H1 (cell line): ENCODE data around the gene ADAM21. TPM values are rescaled to one million over a fixed set of nuclear protein-coding genes. Genes with fewer than 3 reads are reported as not detected.

Experiments
- CTCF ChIA-PET: fragments of 300-600 bp; sonication (Branson Sonifier 250); formaldehyde crosslinking; loops from one replicate; lab custom pipeline; 2021; ENCODE audit not compliant: partially characterized antibody; lab: Charles Lee
- POLR2A ChIA-PET: fragments of 300-600 bp; sonication (Branson Sonifier 250); formaldehyde crosslinking; loops from one replicate; lab custom pipeline; 2021; ENCODE audit warnings: inconsistent platforms; ENCODE audit not compliant: partially characterized antibody; lab: Charles Lee
- DNase-seq, 2 experiments: peaks; one replicate each; pipeline versions ENCODE4 v3.0.0 to v3.0.0-alpha.2; 2010 to 2022; ENCODE audit warnings: low spot score in 2 of 2, low read depth in 1 of 2, mixed read lengths in 1 of 2
- FAIRE-seq: peaks from 2 replicates; lab custom pipeline; 2011; peaks lifted over from hg19 to GRCh38; lab: Jason Lieb, UNC
- H2AFZ ChIP-seq: 2 replicates; pipeline ENCODE4 v1.8.1; 2012; ENCODE audit warnings: low read length, inconsistent platforms
- H2AK5ac ChIP-seq: 2 replicates; pipeline ENCODE4 v1.6.1; 2013; ENCODE audit warnings: low read depth, low read length
- H2BK120ac ChIP-seq: replicated peaks from 2 replicates; pipeline ENCODE3; 2013; ENCODE audit warnings: low read depth, low read length, inconsistent platforms
- H2BK12ac ChIP-seq: 2 replicates; pipeline ENCODE4 v1.6.1; 2013; ENCODE audit warnings: low read depth, low read length
- H2BK15ac ChIP-seq: 2 replicates; pipeline ENCODE4 v1.6.1; 2013; ENCODE audit warnings: low read length
- H2BK20ac ChIP-seq: 2 replicates; pipeline ENCODE4 v1.6.1; 2013; ENCODE audit warnings: low read length
- H2BK5ac ChIP-seq: 2 replicates; pipeline ENCODE4 v1.6.1; 2013; ENCODE audit warnings: low read depth, low read length
- H3K14ac ChIP-seq: 2 replicates; pipeline ENCODE4 v1.6.1; 2013; ENCODE audit warnings: inconsistent platforms; ENCODE audit not compliant: insufficient read length
- H3K18ac ChIP-seq: 2 replicates; pipeline ENCODE4 v1.6.1; 2013; ENCODE audit warnings: low read length; ENCODE audit errors: extremely low read depth
- H3K23ac ChIP-seq: 2 replicates; pipeline ENCODE4 v1.6.1; 2013; ENCODE audit warnings: inconsistent platforms; ENCODE audit not compliant: insufficient read length
- H3K23me2 ChIP-seq: 2 replicates; pipeline ENCODE4 v1.6.1; 2013; ENCODE audit warnings: low read depth, low read length
- H3K27ac ChIP-seq: 2 replicates; pipeline ENCODE4 v1.6.1; 2011; ENCODE audit warnings: low read depth, low read length, inconsistent platforms
- H3K27me3 ChIP-seq, 4 experiments: replicated peaks in 1 of 4; 1 replicate in 1 of 4; 2 replicates in 3 of 4; pipeline versions ENCODE4 v1.6.1 to v1.8.1; 2011 to 2013; ENCODE audit warnings: low read length in 3 of 4, mild to moderate bottlenecking in 3 of 4, inconsistent platforms in 2 of 4, mixed read lengths in 2 of 4, moderate library complexity in 1 of 4; ENCODE audit not compliant: control insufficient read depth in 3 of 4, insufficient read depth in 3 of 4; ENCODE audit errors: extremely low read depth in 1 of 4
- H3K36me3 ChIP-seq, 4 experiments: 2 replicates each; pipeline versions ENCODE4 v1.6.1 to v1.8.1; 2011 to 2013; ENCODE audit warnings: mild to moderate bottlenecking in 4 of 4, low read length in 3 of 4, moderate library complexity in 2 of 4, control low read depth in 1 of 4, inconsistent platforms in 1 of 4; ENCODE audit not compliant: insufficient read depth in 4 of 4, control insufficient read depth in 2 of 4
- H3K4ac ChIP-seq: replicated peaks from 2 replicates; pipeline ENCODE3; 2013; ENCODE audit warnings: low read length, low read depth, mixed read lengths, inconsistent platforms; ENCODE audit not compliant: insufficient read length
- H3K4me1 ChIP-seq, 4 experiments: replicated peaks in 1 of 4; 1 replicate in 1 of 4; 2 replicates in 3 of 4; pipeline versions ENCODE4 v1.6.1 to v1.8.1; 2011 to 2013; ENCODE audit warnings: low read length in 3 of 4, inconsistent platforms in 2 of 4, mixed read lengths in 1 of 4; ENCODE audit not compliant: insufficient read depth in 4 of 4, control insufficient read depth in 3 of 4
- H3K4me2 ChIP-seq, 2 experiments: 2 replicates each; pipeline versions ENCODE4 v1.6.1 to v1.8.1; 2011 to 2013; ENCODE audit warnings: low read depth in 2 of 2, low read length in 2 of 2, control low read depth in 1 of 2, inconsistent platforms in 1 of 2, mild to moderate bottlenecking in 1 of 2; ENCODE audit not compliant: insufficient read depth in 1 of 2
- H3K4me3 ChIP-seq, 4 experiments: fragments of 200-600, 300-600 bp in 1 of 4; sonication (generic), shearing (Covaris generic), sonication (Bioruptor Twin) in 1 of 4; 2 replicates each; pipeline versions ENCODE4 v1.5.1 to v1.8.1; 2011 to 2016; ENCODE audit warnings: low read length in 4 of 4, low read depth in 3 of 4, control low read depth in 2 of 4, inconsistent platforms in 2 of 4, mild to moderate bottlenecking in 2 of 4, mixed read lengths in 1 of 4, moderate library complexity in 1 of 4; ENCODE audit not compliant: insufficient read depth in 2 of 4; ENCODE audit errors: extremely low read depth in 1 of 4
- H3K56ac ChIP-seq: replicated peaks from 2 replicates; pipeline ENCODE3; 2013; ENCODE audit warnings: low read depth, mild to moderate bottlenecking, mixed read lengths, low read length, inconsistent platforms; ENCODE audit not compliant: insufficient read length
- H3K79me1 ChIP-seq: 2 replicates; pipeline ENCODE4 v1.6.1; 2013; ENCODE audit warnings: low read depth, low read length, control low read depth
- H3K79me2 ChIP-seq, 2 experiments: 2 replicates each; pipeline versions ENCODE4 v1.6.1 to v1.8.1; 2012 to 2013; ENCODE audit warnings: low read length in 2 of 2, mild to moderate bottlenecking in 2 of 2, inconsistent platforms in 1 of 2; ENCODE audit not compliant: insufficient read depth in 2 of 2, control insufficient read depth in 1 of 2
- H3K9ac ChIP-seq, 4 experiments: replicated peaks in 1 of 4; 1 replicate in 1 of 4; 2 replicates in 3 of 4; pipeline versions ENCODE4 v1.6.1 to v1.8.1; 2011 to 2013; ENCODE audit warnings: low read depth in 3 of 4, low read length in 3 of 4, control low read depth in 2 of 4, mild to moderate bottlenecking in 2 of 4, moderate library complexity in 2 of 4, inconsistent platforms in 1 of 4; ENCODE audit errors: extremely low read depth in 1 of 4
- H3K9me3 ChIP-seq, 2 experiments: 2 replicates each; pipeline versions ENCODE4 v1.6.1 to v1.8.1; 2012 to 2013; ENCODE audit warnings: mild to moderate bottlenecking in 2 of 2, moderate library complexity in 2 of 2, control low read depth in 1 of 2, inconsistent platforms in 1 of 2, low read depth in 1 of 2, low read length in 1 of 2, mixed read lengths in 1 of 2; ENCODE audit not compliant: insufficient read depth in 2 of 2
- H4K20me1 ChIP-seq, 2 experiments: replicated peaks in 1 of 2; 2 replicates each; pipeline versions ENCODE3 to v1.8.1; 2011 to 2013; ENCODE audit warnings: inconsistent platforms in 2 of 2, low read length in 2 of 2, mild to moderate bottlenecking in 1 of 2; ENCODE audit not compliant: insufficient read depth in 2 of 2, control insufficient read depth in 1 of 2
- H4K5ac ChIP-seq: 2 replicates; pipeline ENCODE4 v1.6.1; 2013; ENCODE audit warnings: low read length, low read depth, mixed read lengths, inconsistent platforms; ENCODE audit not compliant: insufficient read length
- H4K8ac ChIP-seq: 2 replicates; pipeline ENCODE4 v1.8.0; 2013; ENCODE audit warnings: mild to moderate bottlenecking, moderate library complexity, low read length, inconsistent platforms; ENCODE audit not compliant: insufficient read depth; ENCODE audit errors: extremely low read depth
- H4K91ac ChIP-seq: replicated peaks from 2 replicates; pipeline ENCODE3; 2013; ENCODE audit warnings: low read length, mixed read lengths, inconsistent platforms; ENCODE audit not compliant: insufficient read length
- ATF2 ChIP-seq: IDR thresholded peaks from 2 replicates; pipeline ENCODE4 v1.6.1; 2012; ENCODE audit warnings: low read length, inconsistent platforms
- CHD1 ChIP-seq: IDR thresholded peaks from 2 replicates; pipeline ENCODE4 v1.6.1; 2012; ENCODE audit warnings: low read depth, low read length, improper control_type of control experiment
- CHD2 ChIP-seq: IDR thresholded peaks from 2 replicates; pipeline ENCODE4 v1.6.1; 2012; ENCODE audit warnings: low read length, improper control_type of control experiment
- CREB1 ChIP-seq: IDR thresholded peaks from 2 replicates; pipeline ENCODE4 v1.6.1; 2012; ENCODE audit warnings: inconsistent platforms
- CTBP2 ChIP-seq: IDR thresholded peaks from 2 replicates; pipeline ENCODE4 v1.7.0; 2011; ENCODE audit warnings: borderline replicate concordance, mild to moderate bottlenecking, moderate library complexity, mixed read lengths, low read length; ENCODE audit not compliant: insufficient read depth, insufficient read length
- MAX ChIP-seq: IDR thresholded peaks from 2 replicates; pipeline ENCODE4 v1.6.1; 2012; ENCODE audit warnings: inconsistent platforms
- NANOG ChIP-seq: IDR thresholded peaks from 2 replicates; pipeline ENCODE4 v1.6.1; 2011; ENCODE audit warnings: low read length, low read depth, mild to moderate bottlenecking, inconsistent platforms; ENCODE audit not compliant: insufficient read depth, poor library complexity, severe bottlenecking
- RFX5 ChIP-seq: IDR thresholded peaks from 2 replicates; pipeline ENCODE4 v1.6.1; 2011; ENCODE audit warnings: low read depth, low read length, improper control_type of control experiment, borderline replicate concordance
- RXRA ChIP-seq: IDR thresholded peaks from 2 replicates; pipeline ENCODE4 v1.6.1; 2011; ENCODE audit warnings: low read depth, mild to moderate bottlenecking, low read length, moderate library complexity; ENCODE audit not compliant: insufficient read depth
- SP2 ChIP-seq: IDR thresholded peaks from 2 replicates; pipeline ENCODE4 v1.6.1; 2012; ENCODE audit warnings: mild to moderate bottlenecking, low read length, inconsistent platforms
- TAF1 ChIP-seq: IDR thresholded peaks from 2 replicates; pipeline ENCODE4 v1.6.1; 2011; ENCODE audit warnings: mild to moderate bottlenecking, low read depth, low read length
- WGBS, 2 experiments: shearing (Covaris generic) in 1 of 2; methylation state at CpG; one replicate each; pipeline versions ENCODE4 v1.1.6 to v1.1.7; 2013 to 2015; ENCODE audit warnings: low lambda C conversion rate in 2 of 2, mixed read lengths in 2 of 2, inconsistent platforms in 1 of 2, low coverage in 1 of 2, missing lambda C conversion rate in 1 of 2; ENCODE audit not compliant: insufficient replicate concordance in 2 of 2, insufficient coverage in 1 of 2, insufficient read length in 1 of 2; ENCODE audit errors: extremely low coverage in 1 of 2, missing lambda C conversion rate in 1 of 2; 5-methylcytosine and 5-hydroxymethylcytosine counted together
- long read RNA-seq, 2 experiments: library from RNA in 1 of 2; library from capped mRNA in 1 of 2; stranded (forward); transcript quantifications; one replicate each; pipeline ENCODE4 v2.0.0, GENCODE V29; 2021; ENCODE audit warnings: inconsistent platforms in 1 of 2
- polyA minus RNA-seq, 3 experiments: library from RNA; depleted of rRNA, polyadenylated mRNA; stranded (reverse); fragments of >200 nt; gene quantifications; 1 replicate in 2 of 3; 2 replicates in 1 of 3; pipeline ENCODE4 v1.2.3, GENCODE V29; 2011
- polyA plus RNA-seq, 7 experiments: library from polyadenylated mRNA; depleted of rRNA in 3 of 7; stranded (reverse) in 5 of 7; unstranded in 2 of 7; fragments of >200 nt in 5 of 7; fragments of 200-250 nt in 2 of 7; gene quantifications; 1 replicate in 5 of 7; 2 replicates in 1 of 7; 4 replicates in 1 of 7; pipeline versions ENCODE4 v1.2.1 to v1.2.3, GENCODE V29; 2011 to 2013; ENCODE audit warnings: missing spikeins in 2 of 7, mixed read lengths in 2 of 7
- total RNA-seq: library from RNA; stranded (reverse); fragmentation: NEBNext Ultra II Directional; extraction: Animal tissue kit (Norgen Biotek cat#: 25700); gene quantifications from 2 replicates; pipeline ENCODE4 v1.2.1, GENCODE V29; 2021

ADAM21 gene
- total RNA-seq (not detected in 2 replicates), polyA plus RNA-seq (2011; rRNA removed) (0.03 and 0.09 TPM in 2 replicates), polyA minus RNA-seq (2011; rRNA and poly(A)+ RNA removed) (0.25 and 0.27 TPM in 2 replicates)
- 0.05 TPM for polyA plus RNA-seq (2011; cell fraction: cytosol; rRNA removed)
- 0.06 TPM for polyA plus RNA-seq (2011; cell fraction: nucleus; rRNA removed)
- polyA plus RNA-seq (2012, experiment 1 of 2) = 0.12 to 0.23 TPM (median 0.16 TPM) in 4 replicates
- not detected for polyA plus RNA-seq (2012, experiment 2 of 2)
- 0.10 TPM for polyA plus RNA-seq (2013, experiment 1 of 2)
- 0.11 TPM for polyA plus RNA-seq (2013, experiment 2 of 2)
- not detected for polyA minus RNA-seq (2011; cell fraction: cytosol; rRNA and poly(A)+ RNA removed)
- not detected for polyA minus RNA-seq (2011; cell fraction: nucleus; rRNA and poly(A)+ RNA removed)
- long read RNA-seq, experiment 1 = 0 reads
- long read RNA-seq, experiment 2 = 0 reads

GRCh38 chr14:70451874-70452273, at the start of gene ADAM21:
TSS of gene ADAM21 (plus strand) at chr14:70452174. CDS start at chr14:70457500, 5,326 bp downstream.
- no peaks in the 10 kb centered on the region for H3K27me3 ChIP-seq
- no peaks in the 10 kb centered on the region for H3K23me2 ChIP-seq
- no peak within 1 kb of the TSS for H2AFZ ChIP-seq
- ChIA-PET CTCF (no interaction called here), POLR2A (no interaction called here)
- H3K14ac ChIP-seq = no peak within 1 kb of the TSS
- H3K36me3 ChIP-seq = no peaks in the 10 kb centered on the region
- no peaks in the 10 kb centered on the region for H3K79me1 ChIP-seq
- no peak within 1 kb of the TSS for H3K9ac ChIP-seq
- H2BK20ac ChIP-seq = no peak within 1 kb of the TSS
- H2AK5ac ChIP-seq = no peak within 1 kb of the TSS
- H2BK12ac ChIP-seq = no peak within 1 kb of the TSS
- no peak within 1 kb of the TSS for H3K4me3 ChIP-seq
- H4K8ac ChIP-seq = no peak within 1 kb of the TSS
- no peak within 1 kb of the TSS for H3K4me2 ChIP-seq
- no peak within 1 kb of the TSS for H4K5ac ChIP-seq
- 86% methylated on average over 1 of the region's 1 CpG; no CpG with 5 or more reads in 1 of the 2 experiments for WGBS, 2 experiments
- FAIRE-seq (no peak), DNase-seq (no peak)
- no peak within 1 kb of the TSS for H3K4ac ChIP-seq
- no peak within 1 kb of the TSS for H2BK15ac ChIP-seq
- H2BK5ac ChIP-seq = no peak within 1 kb of the TSS
- H2BK120ac ChIP-seq = no peak within 1 kb of the TSS
- H4K20me1 ChIP-seq = no peaks in the 10 kb centered on the region
- H3K23ac ChIP-seq = no peak within 1 kb of the TSS
- H3K56ac ChIP-seq = no peak within 1 kb of the TSS
- peaks cover 3 to 4% of the 10 kb centered on the region in 2 experiments; a peak in 2 of 4 replicates for H3K9me3 ChIP-seq
- no peak within 1 kb of the TSS for H3K27ac ChIP-seq
- H4K91ac ChIP-seq = no peak within 1 kb of the TSS
- H3K4me1 ChIP-seq = no peaks in the 10 kb centered on the region
- H3K18ac ChIP-seq = no peak within 1 kb of the TSS
- no peaks in the 10 kb centered on the region for H3K79me2 ChIP-seq
- TF ChIP-seq ATF2 = no peak
- no peak for TF ChIP-seq CHD1
- TF ChIP-seq NANOG = no peak
- TF ChIP-seq SP2 = no peak
- TF ChIP-seq MAX = no peak
- TF ChIP-seq CREB1 = no peak
- TF ChIP-seq TAF1 = no peak
- no peak for TF ChIP-seq CTBP2
- TF ChIP-seq RXRA = no peak
- TF ChIP-seq CHD2 = no peak
- no peak for TF ChIP-seq RFX5
